Activated CD4-positive, alpha-beta T cell treated with anti-CD3 and anti-CD28 coated beads for 36 hours (primary cell): ENCODE data around the gene DLGAP1. TPM values are rescaled to one million over a fixed set of nuclear protein-coding genes. Genes with fewer than 3 reads are reported as not detected.
A peak's percentile ranks its signal among the peaks of the same experiment; 100 is the strongest.
"Not testable (repeated sequence)": the region's sequence is repeated elsewhere in the genome, so short reads cannot be mapped to it uniquely, and the experiment has no call there.

ENCODE experiments used
- ATAC-seq: fragments of 200-7000 bp; cut with Tn5 transposase; one replicate; pipeline ENCODE4 v1.10.0; 2021; ENCODE audit warnings: mild to moderate bottlenecking, moderate library complexity
- CTCF ChIA-PET: fragments of 350-600 bp; sonication (Branson Sonifier 250); formaldehyde crosslinking; loops from one replicate; lab custom pipeline; 2021; ENCODE audit warnings: antibody characterized with exemption; lab: Charles Lee
- POLR2A ChIA-PET: fragments of 350-600 bp; sonication (Branson Sonifier 250); formaldehyde crosslinking; loops from one replicate; lab custom pipeline; 2021; ENCODE audit warnings: antibody characterized with exemption, inconsistent platforms; lab: Charles Lee
- DNase-seq: peaks from one replicate; pipeline ENCODE4 v3.0.0-alpha.2; 2020
- H3K27ac Mint-ChIP-seq: one replicate; pipeline ENCODE4 v1.8.0; 2021; ENCODE audit warnings: mixed read lengths
- H3K27me3 Mint-ChIP-seq: one replicate; pipeline ENCODE4 v1.8.0; 2021; ENCODE audit warnings: mixed read lengths
- H3K36me3 Mint-ChIP-seq: one replicate; pipeline ENCODE4 v1.8.0; 2021; ENCODE audit warnings: low read depth, mixed read lengths
- H3K4me1 Mint-ChIP-seq: one replicate; pipeline ENCODE4 v1.8.0; 2021; ENCODE audit warnings: mixed read lengths
- H3K4me3 Mint-ChIP-seq: one replicate; pipeline ENCODE4 v1.8.0; 2021; ENCODE audit warnings: mild to moderate bottlenecking, moderate library complexity, mixed read lengths
- H3K9me3 Mint-ChIP-seq: one replicate; pipeline ENCODE4 v1.8.0; 2021; ENCODE audit warnings: low read depth, mixed read lengths
- intact Hi-C, 2 experiments: fragments of 100-400 bp; cut with DNase I in 1 of 2; cut with micrococcal nuclease in 1 of 2; formaldehyde crosslinking; loops; one replicate each; pipeline versions ENCODE4 v1.14.2 to v1.15.1; 2022 to 2024; cut with DNase I, micrococcal nuclease
- total RNA-seq, 2 experiments: library from RNA; stranded (reverse); gene quantifications; one replicate each; pipeline ENCODE4 v1.2.3, GENCODE V29; 2021

DLGAP1 gene
- total RNA-seq, 2 experiments from 2014 or later: 0.14 TPM; not detected in 1

DNA sequence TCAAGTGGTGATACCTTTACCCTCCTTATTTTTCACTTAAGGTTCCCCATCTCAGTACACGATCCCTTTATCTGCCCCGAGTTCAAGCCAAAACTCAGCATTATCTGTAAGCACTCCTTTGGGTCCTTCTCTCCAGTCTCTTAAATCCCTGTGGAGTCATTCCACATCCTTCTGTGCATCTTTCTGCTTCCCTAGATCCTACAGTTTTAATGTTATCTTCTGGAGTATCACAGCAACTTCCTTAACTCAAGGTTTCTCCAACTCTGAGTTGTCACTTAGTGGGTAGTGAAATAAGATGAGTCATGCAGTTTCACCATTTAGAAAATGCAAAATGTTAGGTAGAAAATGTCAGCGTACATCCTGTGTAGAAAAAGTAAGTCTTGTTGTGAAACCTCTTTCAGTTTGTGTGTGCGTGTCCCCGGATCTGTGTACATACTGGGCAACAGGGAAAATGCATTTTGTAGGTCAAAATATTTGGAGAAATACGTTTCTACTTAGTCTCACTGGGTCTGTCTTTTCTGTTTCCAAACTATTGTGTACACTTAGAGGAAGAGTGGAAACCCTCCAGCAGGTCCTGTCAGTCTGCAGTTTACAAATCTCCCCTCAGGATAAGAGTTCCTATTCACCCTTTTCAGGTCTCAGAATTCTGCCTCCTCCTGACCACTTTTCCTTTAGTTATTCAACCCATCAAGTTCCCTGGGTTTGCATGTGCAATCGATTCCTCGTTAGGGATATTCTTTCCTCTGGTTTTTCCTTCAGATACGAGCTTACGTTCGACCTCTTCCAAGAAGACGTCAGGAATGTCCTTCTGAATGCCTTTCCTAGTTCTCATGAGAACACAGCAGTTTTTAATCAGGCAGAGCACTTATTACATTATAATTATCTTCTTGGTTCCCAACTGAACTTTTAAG is 850.4 kb downstream of the DLGAP1 start:
- Mint-ChIP-seq H3K9me3 (no peaks in the 10 kb centered on the region), H3K4me3 (no peak overlapping the region), H3K27me3 (no peaks in the 10 kb centered on the region), H3K4me1 (peaks cover 11% of the 10 kb centered on the region), H3K27ac (no peak overlapping the region), H3K36me3 (peaks cover 6% of the 10 kb centered on the region)
- intact Hi-C loops: loop anchor here (1.0 to 5.0 kb wide), 9 partner anchors 9 to 1032 kb away; partner anchors contain the start of genes METTL4 (in 1 of the 2) and NDC80 (in 1 of the 2)
- ATAC-seq (peak; percentile 69), DNase-seq (peak; percentile 59)
- ChIA-PET CTCF (interaction anchor here (0.9 to 2.9 kb wide), 11 partner anchors 10 to 224 kb away, joined by 3 to 34 read pairs (median 8); no protein-coding TSS in a partner anchor), POLR2A (interaction anchor here (0.7 to 1.4 kb wide), 4 partner anchors 10 to 154 kb away, joined by 3 to 9 read pairs (median 3); no protein-coding TSS in a partner anchor)

GRCh38 chr18:3604235-3604497 is 850.9 kb downstream of the DLGAP1 start:
- no peak for ATAC-seq
- ChIA-PET POLR2A (interaction anchor here (1.2 to 1.4 kb wide), 4 partner anchors 10 to 155 kb away, joined by 3 to 9 read pairs (median 6); no protein-coding TSS in a partner anchor), CTCF (interaction anchor here (1.8 to 2.9 kb wide), 4 partner anchors 10 to 150 kb away, joined by 8 to 34 read pairs (median 21); no protein-coding TSS in a partner anchor)
- H3K27ac Mint-ChIP-seq: no peak overlapping the region
- no peak for DNase-seq
- peaks cover 14% of the 10 kb centered on the region for H3K4me1 Mint-ChIP-seq
- peaks cover 10% of the 10 kb centered on the region for H3K36me3 Mint-ChIP-seq
- no peaks in the 10 kb centered on the region for H3K9me3 Mint-ChIP-seq
- intact Hi-C loops: loop anchor here (1.0 to 5.0 kb wide), 9 partner anchors 9 to 1032 kb away; partner anchors contain the start of genes METTL4 (in 1 of the 2) and NDC80 (in 1 of the 2)
- H3K27me3 Mint-ChIP-seq: no peaks in the 10 kb centered on the region
- H3K4me3 Mint-ChIP-seq: no peak overlapping the region

DNA sequence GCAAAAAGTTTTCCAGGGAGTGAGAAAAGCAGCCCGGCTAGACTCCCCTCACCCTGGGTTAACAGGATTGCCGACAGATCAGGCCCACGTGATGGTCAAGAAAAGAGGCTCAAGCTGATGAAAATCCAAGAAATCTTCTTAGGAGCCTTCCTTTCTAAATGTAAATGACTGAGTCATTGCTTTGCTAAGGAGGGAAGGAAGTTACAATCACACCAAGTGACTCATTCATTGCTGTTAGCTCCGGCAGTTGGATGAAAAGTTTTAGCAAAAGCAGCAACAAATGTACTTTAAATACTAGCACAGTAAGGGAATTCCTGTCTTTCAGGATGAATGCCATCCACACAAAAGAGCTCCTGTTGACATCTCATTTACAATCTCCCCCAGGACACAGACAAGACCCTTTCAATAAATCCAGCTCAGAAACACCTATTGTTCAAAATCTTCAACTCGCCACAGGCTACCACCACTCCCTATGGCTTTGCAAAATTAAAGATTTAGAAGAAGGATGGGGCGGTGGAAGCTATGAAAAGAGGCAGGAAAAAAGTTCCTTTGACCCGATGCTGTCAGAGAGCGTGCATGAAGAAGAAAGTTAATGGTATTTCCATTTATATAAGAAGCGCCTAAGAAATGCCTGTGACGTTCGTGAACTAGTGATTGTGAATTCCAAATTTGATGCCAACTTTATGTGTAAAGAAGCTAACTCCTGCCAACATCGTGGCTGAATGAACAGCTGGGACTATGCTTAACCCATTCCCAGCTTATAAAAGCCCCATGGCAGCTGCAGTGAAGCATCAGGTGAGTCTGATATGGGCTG is 851.5 kb downstream of the DLGAP1 start:
- Mint-ChIP-seq H3K4me3 (no peak overlapping the region), H3K27ac (no peak overlapping the region), H3K4me1 (peaks cover 18% of the 10 kb centered on the region), H3K9me3 (no peaks in the 10 kb centered on the region), H3K36me3 (peaks cover 11% of the 10 kb centered on the region), H3K27me3 (no peaks in the 10 kb centered on the region)
- ATAC-seq (peak; percentile 51), DNase-seq (peak; percentile 36)
- ChIA-PET CTCF (interaction anchor here (0.5 to 2.9 kb wide), 11 partner anchors 9 to 507 kb away, joined by 3 to 34 read pairs (median 5); no protein-coding TSS in a partner anchor), POLR2A (interaction anchor here (0.7 to 1.4 kb wide), 8 partner anchors 9 to 421 kb away, joined by 3 to 9 read pairs (median 4); no protein-coding TSS in a partner anchor)
- intact Hi-C loops: loop anchor here (1.0 to 5.0 kb wide), 11 partner anchors 8 to 1031 kb away; partner anchors contain the start of genes METTL4 (in 1 of the 2) and NDC80 (in 1 of the 2)

GRCh38 chr18:3601106-3601755 is 853.9 kb downstream of the DLGAP1 start:
- H3K9me3 Mint-ChIP-seq: not testable (repeated sequence)
- POLR2A ChIA-PET: interaction anchor here (1.1 kb wide), 1 partner anchor 152 kb away, joined by 3 read pairs; no protein-coding TSS in a partner anchor

GRCh38 chr18:3599861-3600260 is 855.2 kb downstream of the DLGAP1 start:
- no peaks in the 10 kb centered on the region for H3K27me3 Mint-ChIP-seq
- peaks cover 32% of the 10 kb centered on the region for H3K36me3 Mint-ChIP-seq
- H3K9me3 Mint-ChIP-seq: no peaks in the 10 kb centered on the region
- DNase-seq (no peak), ATAC-seq (no peak)
- H3K4me1 Mint-ChIP-seq: peaks cover 44% of the 10 kb centered on the region
- H3K4me3 Mint-ChIP-seq: no peak overlapping the region
- no peak overlapping the region for H3K27ac Mint-ChIP-seq
- ChIA-PET CTCF (interaction anchor here (1.6 kb wide), 1 partner anchor 67 kb away, joined by 6 read pairs; no protein-coding TSS in a partner anchor), POLR2A (no interaction called here)
- intact Hi-C loops: loop anchor here in 1 of 2 experiments (5.0 to 10.0 kb wide), 4 partner anchors 538 to 1695 kb away; partner anchors contain the start of genes METTL4, NDC80 and ZBTB14

More at GRCh38 chr18:3601106-3601755, 853.9 kb downstream of the DLGAP1 start:
- H3K4me3 Mint-ChIP-seq, ATAC-seq, H3K27ac Mint-ChIP-seq, H3K27me3 Mint-ChIP-seq, DNase-seq: not testable (repeated sequence)
- CTCF ChIA-PET: interaction anchor here (0.6 to 2.9 kb wide), 3 partner anchors 65 to 150 kb away, joined by 4 to 18 read pairs (median 4); no protein-coding TSS in a partner anchor
- intact Hi-C loops: loop anchor here in 1 of 2 experiments (5.0 kb wide), 2 partner anchors 539 to 1029 kb away; partner anchors contain the start of genes METTL4 and NDC80
- peaks cover 28% of the 10 kb centered on the region for H3K36me3 Mint-ChIP-seq
- H3K4me1 Mint-ChIP-seq: peaks cover 30% of the 10 kb centered on the region

DNA sequence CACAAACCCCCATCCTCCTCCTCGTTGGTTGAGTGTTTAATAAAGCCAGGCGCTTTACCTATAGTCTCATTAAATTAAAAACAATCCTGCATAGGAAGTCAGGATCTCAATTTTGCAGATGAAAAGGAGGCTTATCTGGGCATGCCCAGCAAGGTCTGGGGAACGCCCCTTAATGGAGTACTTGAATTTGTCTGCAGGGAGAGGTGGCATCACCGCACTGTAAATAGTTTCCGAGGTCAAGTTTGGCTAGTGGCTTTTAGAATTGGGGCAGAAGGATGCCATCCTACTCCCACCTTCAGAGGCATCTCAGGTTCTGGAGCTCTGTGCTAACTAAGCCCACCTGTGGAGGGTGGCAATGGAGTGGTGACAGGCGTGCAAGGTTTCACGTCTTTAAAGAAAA is 855.9 kb downstream of the DLGAP1 start:
- ChIA-PET CTCF (interaction anchor here (1.6 kb wide), 1 partner anchor 67 kb away, joined by 6 read pairs; no protein-coding TSS in a partner anchor), POLR2A (no interaction called here)
- Mint-ChIP-seq H3K36me3 (peaks cover 37% of the 10 kb centered on the region), H3K9me3 (no peaks in the 10 kb centered on the region), H3K4me1 (peaks cover 44% of the 10 kb centered on the region), H3K27ac (no peak overlapping the region), H3K4me3 (no peak overlapping the region), H3K27me3 (no peaks in the 10 kb centered on the region)
- DNase-seq (no peak), ATAC-seq (no peak)
- intact Hi-C loops: loop anchor here in 1 of 2 experiments (5.0 to 10.0 kb wide), 2 partner anchors 617 to 1696 kb away; partner anchors contain the start of gene ZBTB14

- POLR2A ChIA-PET: no interaction called here
- no peaks in the 10 kb centered on the region for H3K9me3 Mint-ChIP-seq
- ATAC-seq: no peak
- H3K4me3 Mint-ChIP-seq: no peak overlapping the region
- no peak for DNase-seq
- H3K4me1 Mint-ChIP-seq: peaks cover 46% of the 10 kb centered on the region
- CTCF ChIA-PET: interaction anchor here (0.6 to 6.1 kb wide), 2 partner anchors 67 to 218 kb away, joined by 3 to 60 read pairs; no protein-coding TSS in a partner anchor
- no peak overlapping the region for H3K27ac Mint-ChIP-seq
- peaks cover 37% of the 10 kb centered on the region for H3K36me3 Mint-ChIP-seq
- H3K27me3 Mint-ChIP-seq: no peaks in the 10 kb centered on the region
- intact Hi-C loops: loop anchor here in 1 of 2 experiments (5.0 to 10.0 kb wide), 2 partner anchors 616 to 1696 kb away; partner anchors contain the start of gene ZBTB14
Observed at GRCh38 chr18:3598581-3598980, 856.5 kb downstream of the DLGAP1 start.

DNA sequence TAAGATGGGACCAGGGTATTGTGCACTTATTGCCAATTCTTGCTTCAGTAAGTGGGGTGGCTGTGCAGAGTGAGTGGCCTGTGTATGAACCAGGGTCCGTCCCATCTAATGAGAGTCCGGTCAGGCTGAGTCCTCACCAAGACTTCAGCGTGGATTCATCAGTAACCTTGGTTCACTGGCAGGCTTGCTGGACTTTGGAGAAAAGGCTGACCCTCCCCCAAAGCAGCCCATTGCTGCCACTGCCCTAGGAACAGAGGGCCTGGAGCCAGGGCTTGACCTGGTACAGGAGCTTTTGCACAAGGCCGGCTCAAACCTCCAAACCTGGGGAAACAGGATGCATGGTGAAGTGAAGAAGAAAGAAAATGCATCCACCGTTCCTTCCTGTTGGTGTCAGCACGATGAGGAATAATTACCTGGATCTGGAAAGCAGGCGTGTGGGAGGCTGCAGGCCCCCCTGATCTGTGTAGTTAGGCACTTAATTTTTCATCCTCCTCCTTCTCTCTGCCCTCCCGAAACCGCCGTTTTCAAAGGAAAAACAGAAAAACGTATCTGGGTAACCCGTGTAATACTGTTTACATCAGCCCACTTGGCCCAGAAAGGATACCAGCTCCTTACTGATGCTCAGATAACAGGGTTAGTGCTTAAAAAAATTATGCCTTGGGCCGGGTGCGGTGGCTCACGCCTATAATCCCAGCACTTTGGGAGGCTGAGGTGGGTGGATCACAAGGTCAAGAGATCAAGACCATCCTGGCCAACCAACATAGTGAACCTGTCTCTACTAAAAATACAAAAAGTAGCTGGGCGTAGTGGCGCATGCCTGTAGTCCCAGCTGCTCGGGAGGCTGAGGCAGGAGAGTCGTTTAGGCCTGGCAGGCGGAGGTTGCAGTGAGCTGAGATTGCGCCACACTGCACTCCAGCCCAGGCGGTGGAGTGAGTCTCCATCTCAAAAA is 857.4 kb downstream of the DLGAP1 start:
- DNase-seq (no peak), ATAC-seq (no peak)
- peaks cover 55% of the 10 kb centered on the region for H3K4me1 Mint-ChIP-seq
- peaks cover 37% of the 10 kb centered on the region for H3K36me3 Mint-ChIP-seq
- no peaks in the 10 kb centered on the region for H3K27me3 Mint-ChIP-seq
- ChIA-PET CTCF (interaction anchor here (0.6 to 6.1 kb wide), 3 partner anchors 55 to 217 kb away, joined by 3 to 60 read pairs (median 3); no protein-coding TSS in a partner anchor), POLR2A (interaction anchor here (1.0 kb wide), 1 partner anchor 12 kb away, joined by 3 read pairs; no protein-coding TSS in a partner anchor)
- no peaks in the 10 kb centered on the region for H3K9me3 Mint-ChIP-seq
- intact Hi-C loops: loop anchor here in 1 of 2 experiments (5.0 to 10.0 kb wide), 2 partner anchors 615 to 1697 kb away; partner anchors contain the start of gene ZBTB14
- peak overlapping the region; percentile 92 for H3K4me3 Mint-ChIP-seq
- peak overlapping the region; percentile 99 for H3K27ac Mint-ChIP-seq
